K562 (cell line): ENCODE measurements around the gene CTRL. TPM values are rescaled to one million over a fixed set of nuclear protein-coding genes. Genes with fewer than 3 reads are reported as not detected.

ENCODE experiments used
- CBFA2T3 ChIP-seq: fragments of 450-650 bp; IDR thresholded peaks from 2 replicates; pipeline ENCODE4 v1.6.1; 2017
- CXXC5 ChIP-seq: fragments of 250-450 bp; sonication (Bioruptor Pico); IDR thresholded peaks from 2 replicates; pipeline ENCODE4 v1.8.0; 2022; ENCODE audit warnings: inconsistent platforms, mild to moderate bottlenecking, moderate library complexity
- DIDO1 ChIP-seq: fragments of 450-650 bp; IDR thresholded peaks from 2 replicates; pipeline ENCODE4 v1.6.1; 2016; ENCODE audit warnings: low read depth, missing biosample characterization, missing genetic modification characterization
- E2F3 ChIP-seq: fragments of 250-450 bp; sonication (Bioruptor Pico); IDR thresholded peaks from 2 replicates; pipeline ENCODE4 v1.4.0; 2020; ENCODE audit warnings: mild to moderate bottlenecking
- GABPA ChIP-seq: fragments of 200-800 bp; sonication (Bioruptor generic); conservative IDR thresholded peaks from 2 replicates; pipeline ENCODE4 v1.6.1; 2016; ENCODE audit warnings: low read depth, missing genetic modification characterization, missing compliant biosample characterization
- HLTF ChIP-seq: fragments of 450-650 bp; IDR thresholded peaks from 2 replicates; pipeline ENCODE4 v1.6.1; 2016
- MAFF ChIP-seq: IDR thresholded peaks from 2 replicates; pipeline ENCODE4 v1.6.1; 2012; ENCODE audit warnings: low read length, improper control_type of control experiment
- MAZ ChIP-seq, 2 experiments: fragments of 450-650 bp in 1 of 2; sonication (generic) in 1 of 2; formaldehyde crosslinking; IDR thresholded peaks in 1 of 2; conservative IDR thresholded peaks in 1 of 2; 2 replicates each; pipeline versions ENCODE4 v1.4.0 to v1.5.0; 2020; ENCODE audit warnings: mild to moderate bottlenecking in 1 of 2, missing genetic modification reagents in 1 of 2
- RAD51 ChIP-seq: fragments of 450-650 bp; IDR thresholded peaks from 2 replicates; pipeline ENCODE4 v1.7.1; 2016; ENCODE audit warnings: low read depth, mild to moderate bottlenecking, borderline replicate concordance
- SLC30A9 ChIP-seq: fragments of 250-450 bp; sonication (Bioruptor Pico); IDR thresholded peaks from 2 replicates; pipeline ENCODE4 v1.8.0; 2022; ENCODE audit warnings: mild to moderate bottlenecking, moderate library complexity
- SMAD2 ChIP-seq: fragments of 150-350 bp; IDR thresholded peaks from 2 replicates; pipeline ENCODE4 v1.6.1; 2014; ENCODE audit warnings: low read depth, mild to moderate bottlenecking, low read length
- ZFX ChIP-seq: sonication (generic); formaldehyde crosslinking; IDR thresholded peaks from 2 replicates; pipeline ENCODE4 v1.8.0; 2022; ENCODE audit warnings: mild to moderate bottlenecking, missing genetic modification reagents, moderate library complexity
- ZNF785 ChIP-seq: fragments of 250-450 bp; sonication (Bioruptor Pico); IDR thresholded peaks from 2 replicates; pipeline ENCODE4 v1.4.0; 2020; ENCODE audit warnings: mild to moderate bottlenecking
- polyA plus RNA-seq, 8 experiments: library from polyadenylated mRNA; depleted of rRNA in 4 of 8; stranded (reverse) in 5 of 8; unstranded in 3 of 8; fragments of >200 nt; fragmentation: Nextera tagmentation in 2 of 8; fragmentation: Illumina TruSeq in 1 of 8; extraction: Ambion mirVana in 2 of 8; extraction: Trizol in 1 of 8; gene quantifications; 2 replicates each; pipeline versions ENCODE4 v1.2.1 to v1.2.3, GENCODE V29; 2011 to 2014; ENCODE audit warnings: inconsistent platforms in 1 of 8, missing spikeins in 1 of 8
- total RNA-seq, 7 experiments: library from RNA; depleted of rRNA in 6 of 7; stranded (reverse); fragments of >200 nt in 6 of 7; fragmentation: Illumina TruSeq in 2 of 7; extraction: Trizol in 2 of 7; gene quantifications; 2 replicates each; pipeline versions ENCODE4 v1.2.1 to v1.2.3, GENCODE V29; 2011 to 2021; ENCODE audit warnings: low replicate concordance in 1 of 7
- TF ChIP-seq, protein P1 (sequence below): fragments of 250-450 bp; sonication (Bioruptor Pico); IDR thresholded peaks from 2 replicates; pipeline ENCODE4 v1.4.0; 2020
- TF ChIP-seq, protein P2 (sequence below), 3 experiments: fragments of 200-800 bp in 1 of 3; fragments of 250-450 bp in 1 of 3; fragments of 450-650 bp in 1 of 3; sonication (Bioruptor Pico) in 1 of 3; sonication (Bioruptor generic) in 1 of 3; formaldehyde crosslinking in 1 of 3; IDR thresholded peaks; 2 replicates each; pipeline versions ENCODE4 v1.6.1 to v1.8.0; 2016 to 2022; ENCODE audit warnings: mild to moderate bottlenecking in 2 of 3, missing genetic modification characterization in 2 of 3, missing compliant biosample characterization in 1 of 3, moderate library complexity in 1 of 3
- TF ChIP-seq, protein P3 (sequence below): fragments of 250-450 bp; sonication (Bioruptor Pico); IDR thresholded peaks from 2 replicates; pipeline ENCODE4 v1.8.0; 2021; ENCODE audit warnings: borderline replicate concordance, mild to moderate bottlenecking, moderate library complexity; ENCODE audit not compliant: poor library complexity, severe bottlenecking

CTRL gene
- total and polyA plus RNA-seq, 9 of the 15 experiments (the other 6 are each of a cell fraction or from before 2014, with no cell fraction given): 1.4 to 5.6 (median 2.5) TPM

DNA sequence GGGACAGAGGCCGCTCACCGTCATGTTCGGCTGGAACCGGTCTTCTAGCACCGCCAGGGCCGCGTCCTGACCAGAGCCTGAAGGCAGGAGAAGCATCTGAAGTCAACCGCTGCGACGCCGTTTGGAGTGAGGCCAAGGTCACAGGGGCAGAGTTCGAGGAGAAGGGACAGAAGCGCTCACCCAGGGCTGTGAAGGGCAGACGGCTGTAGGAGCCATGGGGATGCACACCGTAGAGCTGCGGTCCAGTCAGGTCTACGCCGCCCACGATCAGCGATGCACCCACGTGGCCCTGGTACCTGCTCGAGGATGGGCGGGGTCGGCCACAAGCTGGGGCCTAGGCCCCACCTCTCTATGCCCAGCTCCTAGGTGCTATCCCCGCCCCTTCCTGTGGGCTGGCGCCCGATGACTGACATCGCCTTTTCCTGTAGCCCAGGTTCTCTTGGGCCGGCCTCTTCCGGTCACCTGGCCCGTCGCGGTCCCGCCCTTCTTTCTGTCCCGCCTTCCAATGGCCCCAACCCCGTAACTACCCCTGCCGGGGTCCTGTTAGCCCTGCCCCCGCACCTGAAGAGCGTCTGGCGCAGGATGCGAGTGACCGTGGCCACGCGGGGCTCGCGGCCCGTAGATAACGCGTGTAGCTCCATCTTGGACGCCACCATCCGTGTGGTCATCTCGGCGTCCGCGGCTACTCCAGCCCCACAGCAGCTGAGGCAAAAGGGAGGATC is 3.9 kb upstream of the CTRL start (continued):
- TF ChIP-seq, protein P1, sequence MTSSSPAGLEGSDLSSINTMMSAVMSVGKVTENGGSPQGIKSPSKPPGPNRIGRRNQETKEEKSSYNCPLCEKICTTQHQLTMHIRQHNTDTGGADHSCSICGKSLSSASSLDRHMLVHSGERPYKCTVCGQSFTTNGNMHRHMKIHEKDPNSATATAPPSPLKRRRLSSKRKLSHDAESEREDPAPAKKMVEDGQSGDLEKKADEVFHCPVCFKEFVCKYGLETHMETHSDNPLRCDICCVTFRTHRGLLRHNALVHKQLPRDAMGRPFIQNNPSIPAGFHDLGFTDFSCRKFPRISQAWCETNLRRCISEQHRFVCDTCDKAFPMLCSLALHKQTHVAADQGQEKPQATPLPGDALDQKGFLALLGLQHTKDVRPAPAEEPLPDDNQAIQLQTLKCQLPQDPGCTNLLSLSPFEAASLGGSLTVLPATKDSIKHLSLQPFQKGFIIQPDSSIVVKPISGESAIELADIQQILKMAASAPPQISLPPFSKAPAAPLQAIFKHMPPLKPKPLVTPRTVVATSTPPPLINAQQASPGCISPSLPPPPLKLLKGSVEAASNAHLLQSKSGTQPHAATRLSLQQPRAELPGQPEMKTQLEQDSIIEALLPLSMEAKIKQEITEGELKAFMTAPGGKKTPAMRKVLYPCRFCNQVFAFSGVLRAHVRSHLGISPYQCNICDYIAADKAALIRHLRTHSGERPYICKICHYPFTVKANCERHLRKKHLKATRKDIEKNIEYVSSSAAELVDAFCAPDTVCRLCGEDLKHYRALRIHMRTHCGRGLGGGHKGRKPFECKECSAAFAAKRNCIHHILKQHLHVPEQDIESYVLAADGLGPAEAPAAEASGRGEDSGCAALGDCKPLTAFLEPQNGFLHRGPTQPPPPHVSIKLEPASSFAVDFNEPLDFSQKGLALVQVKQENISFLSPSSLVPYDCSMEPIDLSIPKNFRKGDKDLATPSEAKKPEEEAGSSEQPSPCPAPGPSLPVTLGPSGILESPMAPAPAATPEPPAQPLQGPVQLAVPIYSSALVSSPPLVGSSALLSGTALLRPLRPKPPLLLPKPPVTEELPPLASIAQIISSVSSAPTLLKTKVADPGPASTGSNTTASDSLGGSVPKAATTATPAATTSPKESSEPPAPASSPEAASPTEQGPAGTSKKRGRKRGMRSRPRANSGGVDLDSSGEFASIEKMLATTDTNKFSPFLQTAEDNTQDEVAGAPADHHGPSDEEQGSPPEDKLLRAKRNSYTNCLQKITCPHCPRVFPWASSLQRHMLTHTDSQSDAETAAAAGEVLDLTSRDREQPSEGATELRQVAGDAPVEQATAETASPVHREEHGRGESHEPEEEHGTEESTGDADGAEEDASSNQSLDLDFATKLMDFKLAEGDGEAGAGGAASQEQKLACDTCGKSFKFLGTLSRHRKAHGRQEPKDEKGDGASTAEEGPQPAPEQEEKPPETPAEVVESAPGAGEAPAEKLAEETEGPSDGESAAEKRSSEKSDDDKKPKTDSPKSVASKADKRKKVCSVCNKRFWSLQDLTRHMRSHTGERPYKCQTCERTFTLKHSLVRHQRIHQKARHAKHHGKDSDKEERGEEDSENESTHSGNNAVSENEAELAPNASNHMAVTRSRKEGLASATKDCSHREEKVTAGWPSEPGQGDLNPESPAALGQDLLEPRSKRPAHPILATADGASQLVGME (CRISPR knock-in tag): no peak; the same call in 1 of the 2 replicates
- TF ChIP-seq DIDO1 (no peak), CXXC5 (CRISPR knock-in tag) (peak; percentile 65; the same call in 1 of the 2 replicates), ZNF785 (CRISPR knock-in tag) (no peak), GABPA (tag) (peak; percentile 94), MAFF (no peak), HLTF (no peak; the same call in 1 of the 2 replicates), E2F3 (peak; percentile 25; the same call in 1 of the 2 replicates), ZFX (CRISPR knock-in tag) (peak; percentile 46), MAZ (CRISPR knock-in tag; conservative IDR thresholded peaks at IDR 0.05 in 1 of 2, IDR thresholded peaks at IDR 0.05 in 1 of 2) (peak; percentile 76 to 86; a peak in 3 of 4 replicates), RAD51 (peak; percentile 93), SMAD2 (no peak), CBFA2T3 (peak; percentile 5; the same call in 1 of the 2 replicates), SLC30A9 (CRISPR knock-in tag) (no peak)
- TF ChIP-seq, protein P2, sequence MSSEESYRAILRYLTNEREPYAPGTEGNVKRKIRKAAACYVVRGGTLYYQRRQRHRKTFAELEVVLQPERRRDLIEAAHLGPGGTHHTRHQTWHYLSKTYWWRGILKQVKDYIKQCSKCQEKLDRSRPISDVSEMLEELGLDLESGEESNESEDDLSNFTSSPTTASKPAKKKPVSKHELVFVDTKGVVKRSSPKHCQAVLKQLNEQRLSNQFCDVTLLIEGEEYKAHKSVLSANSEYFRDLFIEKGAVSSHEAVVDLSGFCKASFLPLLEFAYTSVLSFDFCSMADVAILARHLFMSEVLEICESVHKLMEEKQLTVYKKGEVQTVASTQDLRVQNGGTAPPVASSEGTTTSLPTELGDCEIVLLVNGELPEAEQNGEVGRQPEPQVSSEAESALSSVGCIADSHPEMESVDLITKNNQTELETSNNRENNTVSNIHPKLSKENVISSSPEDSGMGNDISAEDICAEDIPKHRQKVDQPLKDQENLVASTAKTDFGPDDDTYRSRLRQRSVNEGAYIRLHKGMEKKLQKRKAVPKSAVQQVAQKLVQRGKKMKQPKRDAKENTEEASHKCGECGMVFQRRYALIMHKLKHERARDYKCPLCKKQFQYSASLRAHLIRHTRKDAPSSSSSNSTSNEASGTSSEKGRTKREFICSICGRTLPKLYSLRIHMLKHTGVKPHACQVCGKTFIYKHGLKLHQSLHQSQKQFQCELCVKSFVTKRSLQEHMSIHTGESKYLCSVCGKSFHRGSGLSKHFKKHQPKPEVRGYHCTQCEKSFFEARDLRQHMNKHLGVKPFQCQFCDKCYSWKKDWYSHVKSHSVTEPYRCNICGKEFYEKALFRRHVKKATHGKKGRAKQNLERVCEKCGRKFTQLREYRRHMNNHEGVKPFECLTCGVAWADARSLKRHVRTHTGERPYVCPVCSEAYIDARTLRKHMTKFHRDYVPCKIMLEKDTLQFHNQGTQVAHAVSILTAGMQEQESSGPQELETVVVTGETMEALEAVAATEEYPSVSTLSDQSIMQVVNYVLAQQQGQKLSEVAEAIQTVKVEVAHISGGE (CRISPR knock-in tag; IDR thresholded peaks at IDR 0.05): peak in 2 of 3 experiments; percentile 15 to 84; a peak in 2 of 6 replicates
- TF ChIP-seq, protein P3, sequence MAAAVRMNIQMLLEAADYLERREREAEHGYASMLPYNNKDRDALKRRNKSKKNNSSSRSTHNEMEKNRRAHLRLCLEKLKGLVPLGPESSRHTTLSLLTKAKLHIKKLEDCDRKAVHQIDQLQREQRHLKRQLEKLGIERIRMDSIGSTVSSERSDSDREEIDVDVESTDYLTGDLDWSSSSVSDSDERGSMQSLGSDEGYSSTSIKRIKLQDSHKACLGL (CRISPR knock-in tag): peak; percentile 86
